ENCODE data around the gene SLC8A1. TPM values are rescaled to one million over a fixed set of nuclear protein-coding genes. Genes with fewer than 3 reads are reported as not detected.

Gene SLC8A1
- total RNA-seq, 4 donors from 2014 or later, result 1.3 to 3.8 (median 2.4) TPM

DNA sequence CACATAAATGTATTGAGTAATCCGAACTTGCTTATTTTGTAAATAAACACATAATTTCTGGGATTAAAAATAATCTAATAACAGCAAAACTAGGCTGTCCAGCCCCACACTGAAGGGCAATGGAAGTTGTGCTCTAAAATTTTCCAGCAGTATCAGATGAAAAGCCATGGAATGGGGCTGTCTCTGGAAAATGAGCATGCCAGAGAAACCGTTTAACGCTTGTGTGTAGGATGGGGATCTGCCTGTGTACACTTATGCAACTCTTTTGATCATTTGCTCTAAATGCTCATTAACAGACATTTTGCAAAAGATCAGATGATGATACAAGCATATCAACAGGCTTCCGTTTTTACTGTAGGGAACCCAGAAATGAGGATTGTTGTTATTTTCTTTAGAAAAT is 177.6 kb downstream of the SLC8A1 start:
- no peaks in the 10 kb centered on the region for H3K27me3 ChIP-seq
- no peak overlapping the region for H3K27ac ChIP-seq
- peaks cover 0 to 4% of the 10 kb centered on the region in 2 donors for H3K4me1 ChIP-seq
- TF ChIP-seq, protein P1, sequence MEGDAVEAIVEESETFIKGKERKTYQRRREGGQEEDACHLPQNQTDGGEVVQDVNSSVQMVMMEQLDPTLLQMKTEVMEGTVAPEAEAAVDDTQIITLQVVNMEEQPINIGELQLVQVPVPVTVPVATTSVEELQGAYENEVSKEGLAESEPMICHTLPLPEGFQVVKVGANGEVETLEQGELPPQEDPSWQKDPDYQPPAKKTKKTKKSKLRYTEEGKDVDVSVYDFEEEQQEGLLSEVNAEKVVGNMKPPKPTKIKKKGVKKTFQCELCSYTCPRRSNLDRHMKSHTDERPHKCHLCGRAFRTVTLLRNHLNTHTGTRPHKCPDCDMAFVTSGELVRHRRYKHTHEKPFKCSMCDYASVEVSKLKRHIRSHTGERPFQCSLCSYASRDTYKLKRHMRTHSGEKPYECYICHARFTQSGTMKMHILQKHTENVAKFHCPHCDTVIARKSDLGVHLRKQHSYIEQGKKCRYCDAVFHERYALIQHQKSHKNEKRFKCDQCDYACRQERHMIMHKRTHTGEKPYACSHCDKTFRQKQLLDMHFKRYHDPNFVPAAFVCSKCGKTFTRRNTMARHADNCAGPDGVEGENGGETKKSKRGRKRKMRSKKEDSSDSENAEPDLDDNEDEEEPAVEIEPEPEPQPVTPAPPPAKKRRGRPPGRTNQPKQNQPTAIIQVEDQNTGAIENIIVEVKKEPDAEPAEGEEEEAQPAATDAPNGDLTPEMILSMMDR (IDR thresholded peaks at IDR 0.05 in 4 of 5, conservative IDR thresholded peaks at IDR 0.05 in 1 of 5), result no peak
- no peak for TF ChIP-seq POLR2A (IDR thresholded peaks at IDR 0.05)
- no peaks in the 10 kb centered on the region for H3K36me3 ChIP-seq
- ATAC-seq (no peak), DNase-seq (no peak)
- in situ Hi-C loops (cut with MboI; ENCODE audit: low sequenced_read_pairs in 4 of 4) (no loop called here), intact Hi-C loops (cut with DNase I; ENCODE audit: low total_unique reads) (no loop called here)
- H3K9me3 ChIP-seq, result no peaks in the 10 kb centered on the region
- H3K4me3 ChIP-seq, result no peak overlapping the region

DNA sequence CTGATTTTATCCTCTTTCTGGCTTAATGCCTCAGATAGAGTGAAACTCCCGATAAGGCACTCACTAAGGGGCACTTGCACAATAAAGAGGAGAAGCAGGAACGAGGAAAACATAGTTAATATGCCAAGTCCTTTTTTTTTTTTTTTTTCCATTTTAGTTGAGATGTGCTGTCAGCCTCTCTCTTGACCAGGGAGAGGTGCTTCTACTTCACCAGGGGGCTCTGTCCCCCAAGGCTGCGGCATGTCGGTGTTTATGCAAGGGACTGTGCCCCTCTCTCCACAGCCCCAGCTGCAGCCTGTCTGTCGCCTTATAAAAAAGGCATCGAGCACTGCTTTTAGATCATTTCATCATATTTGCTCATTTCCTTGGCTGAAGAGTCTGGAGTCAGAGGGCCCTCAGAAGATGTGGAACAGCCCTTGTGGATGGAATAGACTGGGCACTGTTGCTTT is 178.1 kb downstream of the SLC8A1 start:
- no peak overlapping the region for H3K4me3 ChIP-seq
- no peak for DNase-seq
- H3K27me3 ChIP-seq, result no peaks in the 10 kb centered on the region
- no peaks in the 10 kb centered on the region for H3K4me1 ChIP-seq
- TF ChIP-seq, protein P1 (IDR thresholded peaks at IDR 0.05 in 4 of 5, conservative IDR thresholded peaks at IDR 0.05 in 1 of 5), result no peak
- no peak for TF ChIP-seq POLR2A (IDR thresholded peaks at IDR 0.05)
- in situ Hi-C loops (cut with MboI; ENCODE audit: low sequenced_read_pairs in 4 of 4), result no loop called here
- no peaks in the 10 kb centered on the region for H3K9me3 ChIP-seq
- no peak for ATAC-seq
- intact Hi-C loops (cut with DNase I; ENCODE audit: low total_unique reads), result no loop called here
- H3K36me3 ChIP-seq, result no peaks in the 10 kb centered on the region
- H3K27ac ChIP-seq, result no peak overlapping the region

DNA sequence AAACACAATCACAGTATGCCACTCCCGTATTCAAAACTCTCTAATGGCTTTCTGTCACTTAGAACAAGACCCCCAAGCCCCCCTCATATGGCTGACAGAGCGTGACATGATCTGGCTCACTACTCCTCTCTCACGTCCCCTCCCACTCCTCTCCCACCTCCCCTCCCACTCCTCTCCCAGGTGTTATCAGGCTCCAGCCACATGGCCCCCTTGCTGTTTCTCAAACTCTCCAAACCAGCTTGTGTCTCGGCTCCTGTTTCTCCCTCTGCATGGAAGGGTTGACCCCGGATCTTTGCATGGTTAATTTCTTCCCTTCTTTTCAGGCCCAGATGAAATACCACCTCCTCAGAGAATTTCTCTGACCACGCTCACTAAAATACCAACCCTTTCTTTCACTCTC is 180.8 kb downstream of the SLC8A1 start:
- no peaks in the 10 kb centered on the region for H3K9me3 ChIP-seq
- intact Hi-C loops (cut with DNase I; ENCODE audit: low total_unique reads), result no loop called here
- H3K27ac ChIP-seq, result no peak overlapping the region
- H3K4me3 ChIP-seq, result no peak overlapping the region
- in situ Hi-C loops (cut with MboI; ENCODE audit: low sequenced_read_pairs in 4 of 4), result no loop called here
- H3K36me3 ChIP-seq, result no peaks in the 10 kb centered on the region
- DNase-seq (no peak), ATAC-seq (no peak)
- H3K4me1 ChIP-seq, result no peaks in the 10 kb centered on the region
- TF ChIP-seq POLR2A (IDR thresholded peaks at IDR 0.05), result no peak
- TF ChIP-seq, protein P1 (IDR thresholded peaks at IDR 0.05 in 4 of 5, conservative IDR thresholded peaks at IDR 0.05 in 1 of 5), result no peak
- H3K27me3 ChIP-seq, result no peaks in the 10 kb centered on the region

DNA sequence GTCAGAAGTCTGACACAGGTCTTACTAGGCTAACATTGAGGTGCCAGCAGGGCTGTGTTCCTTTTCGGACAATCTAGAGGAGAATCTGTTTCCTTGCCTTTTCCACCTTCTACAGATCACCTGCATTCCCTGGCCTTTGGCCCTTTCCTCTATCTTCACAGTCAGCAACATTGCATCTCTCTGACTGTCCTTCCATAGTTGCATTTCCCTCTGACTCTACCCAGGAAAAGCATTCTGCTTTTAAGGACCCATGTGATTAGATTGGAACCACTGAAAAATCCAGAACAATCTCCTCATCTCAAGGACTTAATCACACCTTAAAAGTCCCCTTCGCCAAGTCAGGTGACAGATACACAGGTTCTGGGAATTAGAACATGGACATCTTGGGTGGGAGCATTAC is 181.5 kb downstream of the SLC8A1 start:
- H3K4me3 ChIP-seq, result no peak overlapping the region
- H3K4me1 ChIP-seq, result no peaks in the 10 kb centered on the region
- no peak overlapping the region for H3K27ac ChIP-seq
- in situ Hi-C loops (cut with MboI; ENCODE audit: low sequenced_read_pairs in 4 of 4) (no loop called here), intact Hi-C loops (cut with DNase I; ENCODE audit: low total_unique reads) (no loop called here)
- DNase-seq (no peak), ATAC-seq (no peak)
- H3K36me3 ChIP-seq, result no peaks in the 10 kb centered on the region
- TF ChIP-seq POLR2A (IDR thresholded peaks at IDR 0.05), result no peak
- TF ChIP-seq, protein P1 (IDR thresholded peaks at IDR 0.05 in 4 of 5, conservative IDR thresholded peaks at IDR 0.05 in 1 of 5), result no peak
- H3K27me3 ChIP-seq, result no peaks in the 10 kb centered on the region
- no peaks in the 10 kb centered on the region for H3K9me3 ChIP-seq

DNA sequence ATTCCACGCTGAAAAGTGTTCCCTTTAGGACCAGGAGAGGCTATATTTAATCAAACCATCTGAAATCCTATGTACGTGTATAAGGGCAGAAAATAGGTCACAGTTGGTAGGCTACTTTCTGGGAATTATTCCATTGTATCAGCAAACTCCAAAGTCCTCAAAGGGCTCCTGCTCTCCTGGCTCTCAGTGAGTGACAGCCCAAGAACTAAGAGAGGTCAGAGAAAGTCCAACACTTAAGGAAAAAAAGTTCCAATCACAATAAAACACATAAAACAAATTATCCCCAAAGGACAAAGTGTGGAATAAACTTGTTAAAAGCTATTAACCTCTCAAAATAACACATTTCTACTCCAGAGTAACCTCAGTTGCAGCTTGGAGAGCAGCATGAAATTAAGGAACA is 183.3 kb downstream of the SLC8A1 start:
- H3K9me3 ChIP-seq, result no peaks in the 10 kb centered on the region
- no peak overlapping the region for H3K4me3 ChIP-seq
- H3K27me3 ChIP-seq, result no peaks in the 10 kb centered on the region
- ATAC-seq (no peak), DNase-seq (no peak)
- in situ Hi-C loops (cut with MboI; ENCODE audit: low sequenced_read_pairs in 4 of 4) (no loop called here), intact Hi-C loops (cut with DNase I; ENCODE audit: low total_unique reads) (no loop called here)
- TF ChIP-seq POLR2A (IDR thresholded peaks at IDR 0.05), result no peak
- TF ChIP-seq, protein P1 (IDR thresholded peaks at IDR 0.05 in 4 of 5, conservative IDR thresholded peaks at IDR 0.05 in 1 of 5), result no peak
- H3K4me1 ChIP-seq, result no peaks in the 10 kb centered on the region
- no peaks in the 10 kb centered on the region for H3K36me3 ChIP-seq
- H3K27ac ChIP-seq, result no peak overlapping the region
